ENCODE data around the gene ATAD2B.

Gene ATAD2B

GRCh38 chr2:23859983-23860382, 66.9 kb downstream of the ATAD2B start:
- TF ChIP-seq, protein P1, sequence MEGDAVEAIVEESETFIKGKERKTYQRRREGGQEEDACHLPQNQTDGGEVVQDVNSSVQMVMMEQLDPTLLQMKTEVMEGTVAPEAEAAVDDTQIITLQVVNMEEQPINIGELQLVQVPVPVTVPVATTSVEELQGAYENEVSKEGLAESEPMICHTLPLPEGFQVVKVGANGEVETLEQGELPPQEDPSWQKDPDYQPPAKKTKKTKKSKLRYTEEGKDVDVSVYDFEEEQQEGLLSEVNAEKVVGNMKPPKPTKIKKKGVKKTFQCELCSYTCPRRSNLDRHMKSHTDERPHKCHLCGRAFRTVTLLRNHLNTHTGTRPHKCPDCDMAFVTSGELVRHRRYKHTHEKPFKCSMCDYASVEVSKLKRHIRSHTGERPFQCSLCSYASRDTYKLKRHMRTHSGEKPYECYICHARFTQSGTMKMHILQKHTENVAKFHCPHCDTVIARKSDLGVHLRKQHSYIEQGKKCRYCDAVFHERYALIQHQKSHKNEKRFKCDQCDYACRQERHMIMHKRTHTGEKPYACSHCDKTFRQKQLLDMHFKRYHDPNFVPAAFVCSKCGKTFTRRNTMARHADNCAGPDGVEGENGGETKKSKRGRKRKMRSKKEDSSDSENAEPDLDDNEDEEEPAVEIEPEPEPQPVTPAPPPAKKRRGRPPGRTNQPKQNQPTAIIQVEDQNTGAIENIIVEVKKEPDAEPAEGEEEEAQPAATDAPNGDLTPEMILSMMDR (IDR thresholded peaks at IDR 0.05; ENCODE audit: insufficient read depth, low read depth, low read length, missing control alignments) = no peak
- no peak overlapping the region for H3K4me3 ChIP-seq (ENCODE audit: low read depth, low read length)
- no peak for DNase-seq (ENCODE audit: low read depth)

DNA sequence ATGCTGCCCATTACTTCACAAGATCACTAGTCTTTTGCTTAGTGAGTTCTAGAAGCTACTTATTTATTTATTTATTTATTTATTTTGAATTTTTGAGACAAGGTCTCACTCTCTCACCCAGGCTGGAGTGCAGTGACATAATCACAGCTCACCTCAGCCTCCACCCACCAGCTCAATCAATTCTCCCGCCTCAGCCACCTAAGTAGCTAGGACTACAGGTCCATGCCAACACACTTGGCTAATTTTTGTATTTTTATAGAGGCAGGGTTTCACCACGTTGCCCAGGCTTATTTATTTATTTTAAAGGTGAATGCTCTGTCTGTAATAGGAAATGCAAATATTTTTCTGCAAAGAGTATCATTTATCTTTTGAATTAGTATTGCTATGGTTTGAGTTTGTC, 67.7 kb downstream of the ATAD2B start:
- TF ChIP-seq, protein P1 (IDR thresholded peaks at IDR 0.05; ENCODE audit: insufficient read depth, low read depth, low read length, missing control alignments) = no peak
- no peak overlapping the region for H3K4me3 ChIP-seq (ENCODE audit: low read depth, low read length)
- no peak for DNase-seq (ENCODE audit: low read depth)

DNA sequence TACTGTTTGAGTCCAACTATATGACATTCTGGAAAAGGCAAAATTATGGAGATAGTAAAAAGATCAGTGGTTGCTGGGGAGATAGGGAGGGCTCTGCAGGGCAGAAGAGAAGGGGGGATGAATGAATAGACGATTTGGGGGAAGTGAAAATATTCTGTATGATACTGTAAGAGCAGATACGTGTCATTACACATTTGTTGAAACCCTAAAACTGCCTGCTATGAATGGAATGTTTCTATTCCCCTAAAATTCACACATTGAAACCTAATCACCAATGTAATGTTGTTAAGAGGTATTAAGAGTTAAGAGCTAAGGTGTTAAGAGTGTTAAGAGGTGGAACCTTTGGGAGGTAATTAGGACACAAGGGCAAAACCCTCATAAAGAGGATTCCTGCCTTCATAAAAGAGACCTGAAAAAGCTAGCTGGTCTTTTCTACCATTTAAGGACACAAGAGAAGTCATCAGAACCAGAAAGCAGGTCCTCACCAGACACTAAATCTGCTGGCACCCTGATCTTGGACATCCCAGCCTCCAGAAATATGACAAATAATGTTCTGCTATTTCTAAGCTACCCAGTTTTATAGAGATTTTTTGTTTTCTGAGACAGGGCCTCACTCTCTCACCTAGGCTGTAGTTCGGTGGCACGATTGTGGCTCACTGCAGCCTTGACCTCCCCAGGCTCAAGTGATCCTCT, 76.2 kb downstream of the ATAD2B start:
- peak; percentile 32 for DNase-seq (ENCODE audit: low read depth)
- TF ChIP-seq, protein P1 (IDR thresholded peaks at IDR 0.05; ENCODE audit: insufficient read depth, low read depth, low read length, missing control alignments) = no peak
- no peak overlapping the region for H3K4me3 ChIP-seq (ENCODE audit: low read depth, low read length)

DNA sequence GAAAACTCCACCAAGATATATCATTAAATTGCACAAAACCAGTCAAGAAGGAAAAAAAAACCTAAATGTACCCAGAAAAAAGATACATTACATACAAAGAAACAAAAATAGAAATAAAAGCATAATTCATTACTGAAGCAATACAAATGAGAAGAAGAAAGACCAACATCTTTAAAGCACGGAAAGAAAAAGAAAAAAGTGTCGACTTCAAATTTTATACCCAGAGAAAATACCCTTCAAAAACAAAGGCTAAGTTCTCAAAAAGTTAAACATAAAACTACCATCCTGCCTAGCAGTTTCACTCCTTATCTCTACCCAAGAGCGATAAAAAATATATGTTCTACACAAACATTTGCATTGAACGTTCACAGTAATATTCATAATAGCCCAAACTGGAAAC, 82.0 kb downstream of the ATAD2B start:
- no peak for DNase-seq (ENCODE audit: low read depth)
- no peak overlapping the region for H3K4me3 ChIP-seq (ENCODE audit: low read depth, low read length)
- TF ChIP-seq, protein P1 (IDR thresholded peaks at IDR 0.05; ENCODE audit: insufficient read depth, low read depth, low read length, missing control alignments) = no peak

- H3K4me3 ChIP-seq (ENCODE audit: low read depth, low read length) = no peak overlapping the region
- DNase-seq (ENCODE audit: low read depth) = no peak
- TF ChIP-seq, protein P1 (IDR thresholded peaks at IDR 0.05; ENCODE audit: insufficient read depth, low read depth, low read length, missing control alignments) = no peak
Measured at GRCh38 chr2:23843051-23843976, 83.6 kb downstream of the ATAD2B start.

DNA sequence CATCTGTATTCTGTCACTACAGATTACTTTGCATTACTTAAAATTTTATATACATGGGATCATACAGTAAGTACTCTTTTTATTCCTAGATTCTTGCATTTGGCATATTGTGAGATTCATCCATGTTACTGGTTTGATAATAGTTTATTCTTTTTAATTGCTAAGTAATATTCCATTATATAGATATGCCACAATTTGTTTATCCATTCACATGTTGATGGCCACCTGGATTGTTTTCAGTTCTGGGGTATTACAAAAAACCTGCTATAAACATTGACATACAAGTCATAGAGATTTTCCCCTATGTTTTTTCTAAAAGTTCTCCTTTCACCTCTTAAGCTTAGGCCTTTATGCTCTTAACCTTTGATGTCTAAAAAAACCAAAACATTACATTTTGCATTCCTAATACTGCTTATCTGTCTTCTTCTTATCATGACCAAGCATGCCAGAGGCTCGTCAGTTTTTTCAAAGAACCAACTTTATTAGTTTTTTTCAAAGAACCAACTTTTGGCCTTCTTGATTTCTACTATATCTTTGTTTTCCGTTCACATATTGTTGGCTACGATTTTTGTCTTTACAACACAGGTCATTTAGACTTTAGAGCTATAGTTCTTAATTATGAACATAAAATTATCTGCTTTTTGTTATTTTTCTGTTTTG, 86.9 kb downstream of the ATAD2B start:
- no peak for DNase-seq (ENCODE audit: low read depth)
- no peak overlapping the region for H3K4me3 ChIP-seq (ENCODE audit: low read depth, low read length)
- TF ChIP-seq, protein P1 (IDR thresholded peaks at IDR 0.05; ENCODE audit: insufficient read depth, low read depth, low read length, missing control alignments) = no peak

All from GM12865 (cell line).